T-helper 2 cell treated with Interferon-gamma antibody and Interleukin-4, amounts not matched to agents 5 μg/mL and 100 μg/mL, for 36 hours (primary cell): ENCODE measurements around the gene ZNF526.

ENCODE experiments used
- DNase-seq: peaks from one replicate; pipeline ENCODE4 v3.0.0; 2021; ENCODE audit warnings: low spot score
- H3K27ac Mint-ChIP-seq: one replicate; pipeline ENCODE4 v1.8.0; 2021; ENCODE audit warnings: mild to moderate bottlenecking, mixed read lengths
- H3K27me3 Mint-ChIP-seq: one replicate; pipeline ENCODE4 v1.8.0; 2021; ENCODE audit warnings: low read depth, mixed read lengths
- H3K36me3 Mint-ChIP-seq: one replicate; pipeline ENCODE4 v1.8.0; 2021; ENCODE audit warnings: low read depth, mixed read lengths
- H3K4me1 Mint-ChIP-seq: one replicate; pipeline ENCODE4 v1.8.0; 2021; ENCODE audit warnings: low read depth, mixed read lengths
- H3K4me3 Mint-ChIP-seq: one replicate; pipeline ENCODE4 v1.8.0; 2022; ENCODE audit warnings: mild to moderate bottlenecking, moderate library complexity, mixed read lengths
- H3K9me3 Mint-ChIP-seq: one replicate; pipeline ENCODE4 v1.8.0; 2021; ENCODE audit warnings: mixed read lengths

The ZNF526 gene

DNA sequence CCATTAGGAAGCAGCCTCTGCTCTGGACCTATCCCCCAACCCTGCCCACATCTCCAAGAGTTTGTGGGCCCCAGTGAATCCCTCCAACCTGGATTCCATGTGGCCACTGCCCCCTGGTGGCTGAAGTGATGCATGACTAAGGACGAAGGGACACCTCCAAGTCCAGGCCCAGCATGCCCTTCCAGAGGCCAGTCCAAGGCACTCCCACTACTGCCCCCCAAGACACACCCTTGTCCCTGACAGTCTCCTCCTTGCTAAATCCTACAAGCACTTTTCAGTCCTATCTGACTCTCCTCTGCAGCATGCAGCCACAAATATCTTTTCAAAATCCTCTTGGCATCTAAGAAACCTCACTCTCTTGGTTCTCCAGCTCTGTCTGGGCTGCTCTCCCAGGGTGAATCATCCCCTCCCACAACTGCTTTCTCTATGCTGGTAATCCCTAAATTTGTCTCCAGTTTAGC is 35.7 kb upstream of the ZNF526 start:
- H3K4me3 Mint-ChIP-seq = peak overlapping the region; percentile 69
- H3K9me3 Mint-ChIP-seq = no peaks in the 10 kb centered on the region
- H3K27me3 Mint-ChIP-seq = peaks cover 11% of the 10 kb centered on the region
- peak overlapping the region; percentile 34 for H3K27ac Mint-ChIP-seq
- peaks cover 35% of the 10 kb centered on the region for H3K4me1 Mint-ChIP-seq
- no peaks in the 10 kb centered on the region for H3K36me3 Mint-ChIP-seq
- peak; percentile 65 for DNase-seq

DNA sequence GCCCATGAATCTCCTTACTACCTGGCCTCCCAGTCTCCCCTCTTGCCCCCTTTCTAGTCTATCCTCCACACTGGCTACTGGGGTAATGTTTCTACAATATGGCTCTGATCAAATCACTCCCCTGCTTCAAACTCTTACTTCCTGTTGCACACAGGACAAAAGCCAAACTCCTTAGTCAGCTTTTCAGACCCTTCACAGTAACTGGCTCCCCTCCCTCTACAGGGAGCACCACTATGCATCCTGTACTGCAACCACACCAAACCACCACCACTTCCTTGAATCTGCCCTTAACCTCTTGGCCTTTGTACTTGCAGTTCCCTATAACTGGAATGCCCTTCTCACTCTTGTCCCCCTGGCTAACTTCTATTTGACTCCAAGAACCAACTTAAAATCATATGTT is 34.8 kb upstream of the ZNF526 start:
- peak overlapping the region; percentile 69 for H3K4me3 Mint-ChIP-seq
- H3K4me1 Mint-ChIP-seq = peaks cover 38% of the 10 kb centered on the region
- peak; percentile 25 for DNase-seq
- H3K27me3 Mint-ChIP-seq = peaks cover 6% of the 10 kb centered on the region
- no peaks in the 10 kb centered on the region for H3K9me3 Mint-ChIP-seq
- no peaks in the 10 kb centered on the region for H3K36me3 Mint-ChIP-seq
- H3K27ac Mint-ChIP-seq = peak overlapping the region; percentile 76

DNA sequence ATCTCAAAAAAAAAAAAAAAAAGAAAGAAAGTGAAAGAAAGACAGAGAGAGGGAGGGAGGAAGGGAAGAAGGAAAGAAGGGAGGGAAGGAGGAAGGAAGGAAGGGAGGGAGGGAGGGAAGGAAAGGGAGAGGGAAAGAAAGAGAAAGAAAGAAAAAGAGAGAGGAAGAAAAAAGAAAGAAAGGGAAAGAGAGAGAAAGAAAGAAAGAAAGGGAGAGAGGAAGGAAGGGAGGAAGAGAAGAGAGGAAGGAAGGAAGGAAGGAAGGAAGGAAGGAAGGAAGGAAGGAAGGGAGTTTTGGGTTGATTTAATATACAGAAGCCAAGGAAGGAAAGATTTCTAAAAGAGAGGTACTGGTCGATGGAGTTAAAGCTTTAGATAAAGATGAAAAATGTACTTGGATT is 31.4 kb upstream of the ZNF526 start:
- DNase-seq = no peak
- H3K36me3 Mint-ChIP-seq = peaks cover 11% of the 10 kb centered on the region
- no peak overlapping the region for H3K4me3 Mint-ChIP-seq
- no peak overlapping the region for H3K27ac Mint-ChIP-seq
- peaks cover 49% of the 10 kb centered on the region for H3K4me1 Mint-ChIP-seq
- peaks cover 6% of the 10 kb centered on the region for H3K9me3 Mint-ChIP-seq
- no peaks in the 10 kb centered on the region for H3K27me3 Mint-ChIP-seq

DNA sequence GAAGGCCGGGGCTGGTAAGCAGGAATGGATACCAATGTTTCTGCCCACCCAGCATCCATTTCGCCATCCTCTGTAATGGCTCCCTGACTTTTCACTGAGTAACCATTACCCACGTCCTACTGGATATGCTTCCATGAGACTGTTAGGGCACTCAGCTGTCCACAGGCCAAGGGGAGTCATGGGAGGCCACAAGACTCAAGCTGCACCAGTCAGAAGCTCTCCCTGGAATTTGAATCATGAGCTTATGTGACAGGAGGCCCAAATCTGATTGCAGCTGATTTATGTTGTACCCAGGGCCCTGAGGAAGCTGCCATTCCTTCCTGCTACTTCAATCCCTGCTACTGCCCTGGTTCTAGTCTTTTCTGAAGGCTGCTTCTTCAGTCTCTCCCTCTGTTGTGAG is 31.0 kb upstream of the ZNF526 start:
- Mint-ChIP-seq H3K4me1 (peaks cover 50% of the 10 kb centered on the region), H3K27ac (no peak overlapping the region), H3K9me3 (peaks cover 10% of the 10 kb centered on the region), H3K36me3 (peaks cover 14% of the 10 kb centered on the region), H3K4me3 (no peak overlapping the region), H3K27me3 (no peaks in the 10 kb centered on the region)
- DNase-seq = no peak

DNA sequence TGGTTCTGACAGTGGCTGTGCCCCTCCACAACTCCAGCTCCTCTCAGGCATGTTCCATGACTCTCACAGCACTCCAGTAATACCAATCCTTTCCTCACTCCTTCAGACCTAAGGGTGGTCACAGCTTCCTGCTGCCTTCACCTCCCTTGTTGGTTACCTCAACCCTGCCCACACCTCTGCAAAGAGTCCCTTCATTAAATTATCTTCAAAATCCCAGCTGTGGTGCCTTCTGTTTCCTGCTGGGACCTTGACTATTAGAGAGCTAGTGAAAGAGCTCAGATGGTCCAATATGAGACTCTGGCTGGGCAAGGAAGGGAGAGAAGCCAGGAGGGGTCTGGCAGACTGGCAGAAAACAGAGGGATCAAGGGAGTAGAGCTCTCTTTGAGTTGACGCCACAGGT is 28.8 kb upstream of the ZNF526 start:
- Mint-ChIP-seq H3K4me1 (peaks cover 37% of the 10 kb centered on the region), H3K9me3 (peaks cover 12% of the 10 kb centered on the region), H3K36me3 (peaks cover 20% of the 10 kb centered on the region), H3K4me3 (no peak overlapping the region), H3K27ac (peak overlapping the region; percentile 14), H3K27me3 (no peaks in the 10 kb centered on the region)
- DNase-seq = no peak

DNA sequence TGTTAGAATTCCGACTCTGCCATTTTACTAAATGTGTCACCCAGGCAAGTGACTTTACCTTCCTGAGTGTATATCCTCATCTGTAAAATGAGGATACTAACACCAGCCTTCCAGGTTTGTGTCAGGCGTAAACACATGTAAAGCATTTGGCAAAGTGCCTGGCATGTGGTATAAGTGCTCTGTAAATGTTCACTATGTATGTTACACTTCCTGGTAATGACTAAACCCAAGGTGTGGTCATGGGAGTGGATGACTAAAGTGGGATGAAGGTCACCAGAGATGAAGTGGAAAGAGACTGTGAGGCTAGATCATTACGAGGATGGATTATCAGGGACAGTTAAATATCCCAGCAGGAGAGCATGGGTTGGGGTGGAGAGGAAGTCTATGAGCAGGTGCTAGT is 28.3 kb upstream of the ZNF526 start:
- H3K27me3 Mint-ChIP-seq = no peaks in the 10 kb centered on the region
- peak overlapping the region; percentile 5 for H3K4me3 Mint-ChIP-seq
- DNase-seq = peak; percentile 47
- H3K27ac Mint-ChIP-seq = no peak overlapping the region
- peaks cover 12% of the 10 kb centered on the region for H3K9me3 Mint-ChIP-seq
- peaks cover 37% of the 10 kb centered on the region for H3K4me1 Mint-ChIP-seq
- peaks cover 26% of the 10 kb centered on the region for H3K36me3 Mint-ChIP-seq

DNA sequence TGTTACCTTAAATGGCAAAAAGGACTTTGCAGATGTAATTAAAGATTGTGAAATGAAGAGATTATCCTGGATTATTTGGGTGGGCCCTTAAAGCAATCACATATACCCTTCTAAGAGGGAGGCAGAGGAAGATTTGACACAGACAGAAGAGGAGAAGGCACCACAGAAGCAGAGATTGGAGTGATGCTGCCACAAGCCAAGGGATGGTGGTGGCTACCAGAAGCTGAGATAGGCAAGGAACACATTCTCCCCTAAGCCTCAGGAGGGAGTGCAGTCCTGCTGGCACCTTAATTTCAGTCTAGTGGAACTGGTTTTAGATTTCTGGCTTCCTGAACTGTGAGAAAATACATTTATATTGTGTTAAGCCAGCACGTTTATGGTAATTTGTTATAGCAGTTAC is 26.8 kb upstream of the ZNF526 start:
- Mint-ChIP-seq H3K27ac (no peak overlapping the region), H3K4me3 (no peak overlapping the region), H3K36me3 (peaks cover 35% of the 10 kb centered on the region), H3K27me3 (no peaks in the 10 kb centered on the region), H3K4me1 (peaks cover 48% of the 10 kb centered on the region), H3K9me3 (peaks cover 12% of the 10 kb centered on the region)
- DNase-seq = no peak

DNA sequence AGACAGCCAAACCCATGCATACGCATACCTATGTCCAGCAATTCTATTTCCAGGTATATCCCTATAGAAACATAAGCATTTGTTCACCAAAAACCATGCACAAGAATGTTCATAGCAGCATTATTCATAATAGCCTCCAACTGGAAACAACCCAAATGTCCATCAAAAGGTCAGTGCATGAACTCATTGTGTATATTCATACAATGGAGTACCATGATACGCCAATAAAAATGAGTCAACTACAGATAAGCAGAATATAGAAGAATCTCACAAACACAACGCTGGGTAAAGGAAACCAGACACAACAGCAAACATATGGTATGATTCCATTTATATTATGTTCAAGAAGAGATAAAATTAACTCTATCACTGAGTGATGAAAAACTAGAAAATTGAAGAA is 26.4 kb upstream of the ZNF526 start:
- Mint-ChIP-seq H3K4me3 (no peak overlapping the region), H3K36me3 (peaks cover 37% of the 10 kb centered on the region), H3K4me1 (peaks cover 50% of the 10 kb centered on the region)

DNA sequence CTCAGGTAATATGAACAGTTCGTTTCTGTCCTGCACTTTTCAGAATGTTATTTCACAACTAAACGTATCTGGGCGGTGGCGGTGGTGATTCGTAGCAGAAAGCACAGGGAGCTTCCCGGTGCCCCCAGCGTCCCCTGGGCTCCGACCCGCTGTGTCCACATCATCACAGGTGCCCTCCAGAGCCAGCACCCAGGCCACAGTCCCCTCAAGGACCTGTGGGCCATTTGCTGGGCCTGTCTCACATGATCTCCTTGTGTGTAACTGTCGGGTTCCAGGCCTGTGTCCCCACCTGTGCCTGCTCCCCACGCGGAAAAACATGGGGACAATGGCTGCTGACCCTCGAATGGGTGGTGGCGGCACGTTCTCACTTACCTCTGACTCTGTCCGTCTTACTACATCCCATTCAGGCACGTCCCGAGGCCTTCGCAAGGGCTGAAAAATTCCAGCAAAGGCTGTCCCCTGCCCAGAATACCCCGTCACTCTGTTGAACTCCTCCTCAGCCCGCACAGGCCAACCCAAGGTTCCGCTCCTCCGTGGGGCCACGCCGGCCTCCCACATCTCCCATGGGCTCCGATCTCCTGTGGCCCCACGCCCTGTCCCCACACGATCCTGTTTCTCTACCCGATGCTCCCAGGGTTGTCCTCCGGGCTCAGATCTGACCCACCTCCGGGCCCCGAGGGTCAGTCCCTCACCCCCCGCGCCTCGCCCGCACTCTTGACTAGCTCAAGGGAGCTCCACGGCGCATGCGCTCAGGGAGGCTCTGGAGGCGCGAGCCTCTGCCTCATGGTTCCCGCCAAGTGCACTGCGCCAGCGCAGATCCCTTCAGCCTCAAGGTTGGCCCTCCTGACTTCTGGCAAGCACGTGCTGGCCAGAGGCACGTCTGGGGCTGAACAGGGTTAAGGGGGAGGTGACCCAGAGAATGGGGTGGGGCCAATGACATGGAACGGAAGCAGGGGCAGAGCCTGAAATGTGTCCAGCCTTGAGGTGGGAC is 23.8 kb upstream of the ZNF526 start:
- H3K27ac Mint-ChIP-seq = peak overlapping the region; percentile 15
- H3K4me3 Mint-ChIP-seq = no peak overlapping the region
- peaks cover 12% of the 10 kb centered on the region for H3K9me3 Mint-ChIP-seq
- H3K4me1 Mint-ChIP-seq = peaks cover 60% of the 10 kb centered on the region
- no peak for DNase-seq
- no peaks in the 10 kb centered on the region for H3K27me3 Mint-ChIP-seq
- H3K36me3 Mint-ChIP-seq = peaks cover 58% of the 10 kb centered on the region

More for the DNA sequence above, 26.4 kb upstream of the ZNF526 start:
- Mint-ChIP-seq H3K9me3 (peaks cover 12% of the 10 kb centered on the region), H3K27ac (no peak overlapping the region), H3K27me3 (no peaks in the 10 kb centered on the region)
- DNase-seq = no peak

DNA sequence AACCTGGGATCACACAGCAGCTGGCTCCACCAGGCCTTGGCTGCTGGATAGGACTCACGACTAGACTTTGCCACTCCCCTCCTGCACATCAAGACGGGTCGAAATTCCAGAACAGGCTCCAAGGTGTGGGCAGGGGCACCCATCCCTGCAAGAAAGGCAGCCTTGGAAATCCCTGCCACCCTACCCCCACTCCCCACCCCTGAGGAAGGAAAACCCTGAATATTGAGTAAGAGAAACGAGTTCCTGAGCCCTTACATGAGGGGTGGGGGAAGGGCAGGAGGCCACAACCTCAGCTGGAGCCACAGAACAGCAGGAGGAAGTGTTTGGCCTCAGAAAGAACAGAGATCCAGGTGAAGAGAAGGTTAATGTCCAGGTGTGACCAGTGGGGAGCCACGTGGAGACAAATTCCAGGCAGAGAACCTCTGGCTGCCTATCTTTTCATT is 22.7 kb upstream of the ZNF526 start:
- Mint-ChIP-seq H3K27ac (peak overlapping the region; percentile 85), H3K9me3 (peaks cover 12% of the 10 kb centered on the region), H3K36me3 (peaks cover 67% of the 10 kb centered on the region), H3K4me1 (peaks cover 61% of the 10 kb centered on the region), H3K27me3 (no peaks in the 10 kb centered on the region), H3K4me3 (peak overlapping the region; percentile 76)
- DNase-seq = no peak

DNA sequence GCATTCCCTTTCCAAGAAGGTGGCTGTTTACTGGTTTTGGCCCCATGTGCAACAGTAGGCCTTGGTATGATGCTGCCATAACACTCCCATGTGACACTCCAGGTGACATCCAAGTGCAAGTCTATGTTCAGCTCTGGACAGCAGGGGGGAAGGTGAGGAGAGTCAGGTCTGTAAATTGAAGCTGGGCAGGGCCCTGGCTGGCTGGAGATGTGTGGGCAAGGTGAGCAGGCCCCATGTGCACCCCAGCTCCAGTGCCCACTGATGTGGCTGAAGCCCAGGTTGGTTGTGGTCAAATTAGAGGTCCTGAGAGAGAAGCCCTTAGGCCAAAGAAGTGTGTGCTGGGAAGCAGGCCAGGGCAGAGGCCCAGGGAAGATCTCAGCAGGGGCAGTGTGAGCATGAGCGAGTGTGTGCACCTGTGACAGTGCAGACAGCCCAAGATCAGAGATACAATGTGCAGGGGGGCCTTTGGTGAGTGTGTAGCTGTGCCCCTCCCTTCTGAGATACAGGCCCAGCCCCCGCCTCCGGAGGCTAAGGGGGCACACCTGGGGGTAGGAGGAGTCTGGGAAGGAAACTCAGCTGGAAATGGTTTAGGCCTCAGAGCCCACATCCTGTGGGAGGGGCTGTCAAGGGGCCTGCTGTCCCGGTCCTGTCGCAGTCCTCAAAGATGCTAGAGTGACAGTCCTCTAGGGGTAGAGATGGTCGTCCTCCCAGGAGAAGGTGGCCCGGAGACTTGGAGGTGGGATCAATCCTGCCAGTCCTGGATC is 21.3 kb upstream of the ZNF526 start:
- Mint-ChIP-seq H3K9me3 (peaks cover 4% of the 10 kb centered on the region), H3K4me1 (peaks cover 67% of the 10 kb centered on the region)

DNA sequence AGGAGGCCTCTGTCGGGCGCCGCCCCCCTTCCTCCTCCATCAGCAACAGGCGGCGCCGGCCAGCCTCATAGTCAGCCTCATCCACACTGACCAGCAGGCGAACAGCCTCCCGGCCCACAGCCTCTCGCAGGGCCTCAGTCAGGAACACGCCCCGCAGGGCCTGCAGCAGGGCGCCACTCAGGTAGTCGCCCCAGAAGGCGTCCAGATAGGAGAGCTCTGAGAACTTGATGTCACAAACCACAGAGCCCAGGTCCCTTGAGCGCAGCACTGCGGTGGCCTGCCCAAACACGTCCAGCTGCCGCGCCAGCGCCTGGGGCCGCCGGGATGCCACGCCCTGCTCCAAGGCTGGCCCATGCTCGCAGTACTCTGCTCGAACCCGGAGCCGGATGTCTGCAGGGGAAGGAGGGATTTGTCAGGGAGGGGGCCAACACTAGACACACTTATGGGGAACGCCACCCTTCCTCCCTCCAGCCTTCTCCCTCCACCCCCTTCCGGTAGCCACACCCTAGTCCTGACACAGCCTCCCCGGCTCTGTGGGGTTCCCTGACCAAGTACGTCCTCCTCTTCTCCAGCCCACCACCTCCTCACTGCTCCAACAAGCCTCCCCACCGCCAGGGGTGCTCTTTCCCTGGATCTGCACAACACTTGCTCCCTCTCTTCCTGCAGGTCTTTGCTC is 20.5 kb upstream of the ZNF526 start:
- peak; percentile 67 for DNase-seq
- no peaks in the 10 kb centered on the region for H3K9me3 Mint-ChIP-seq
- H3K36me3 Mint-ChIP-seq = peaks cover 69% of the 10 kb centered on the region
- peak overlapping the region; percentile 79 for H3K4me3 Mint-ChIP-seq
- peaks cover 67% of the 10 kb centered on the region for H3K4me1 Mint-ChIP-seq
- no peaks in the 10 kb centered on the region for H3K27me3 Mint-ChIP-seq
- H3K27ac Mint-ChIP-seq = peak overlapping the region; percentile 91

More for the DNA sequence above, 21.3 kb upstream of the ZNF526 start:
- H3K4me3 Mint-ChIP-seq = peak overlapping the region; percentile 79
- H3K27me3 Mint-ChIP-seq = no peaks in the 10 kb centered on the region
- peak; percentile 64 for DNase-seq
- H3K36me3 Mint-ChIP-seq = peaks cover 69% of the 10 kb centered on the region
- H3K27ac Mint-ChIP-seq = peak overlapping the region; percentile 91

DNA sequence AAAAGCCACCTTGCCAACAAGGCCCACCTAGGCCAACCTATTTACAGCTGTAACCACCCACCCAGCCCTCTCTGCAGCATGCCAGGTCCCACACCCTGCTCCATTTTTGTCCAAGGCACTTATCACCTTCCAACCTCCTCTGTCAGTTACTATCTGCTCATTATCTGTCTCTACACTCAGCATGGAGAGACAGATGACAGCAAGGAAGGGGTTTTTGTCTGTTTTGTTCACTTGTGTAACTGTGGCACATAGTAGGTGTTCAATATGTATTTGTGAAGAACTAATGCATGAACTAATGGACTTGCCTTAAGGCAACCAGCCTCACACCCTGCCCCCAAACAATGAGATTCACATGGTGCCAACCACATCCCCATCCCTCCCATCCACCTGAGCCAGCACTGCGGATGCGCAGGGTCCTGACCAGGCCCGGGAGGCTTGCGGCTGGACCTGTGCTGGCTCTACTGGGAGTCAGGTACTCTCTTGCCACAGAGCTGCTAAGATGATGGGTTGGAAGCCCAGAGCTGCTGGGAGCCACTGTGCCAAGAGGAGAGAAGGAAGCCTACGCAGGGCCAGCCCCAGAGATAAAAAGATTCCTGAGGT is 19.9 kb upstream of the ZNF526 start:
- no peak for DNase-seq
- Mint-ChIP-seq H3K27ac (peak overlapping the region; percentile 91), H3K4me1 (peaks cover 71% of the 10 kb centered on the region), H3K27me3 (no peaks in the 10 kb centered on the region), H3K4me3 (peak overlapping the region; percentile 79), H3K9me3 (no peaks in the 10 kb centered on the region), H3K36me3 (peaks cover 75% of the 10 kb centered on the region)
